ENCODE measurements around the gene LMOD3. TPM values are rescaled to one million over a fixed set of nuclear protein-coding genes. Genes with fewer than 3 reads are reported as not detected.

The LMOD3 gene
- total RNA-seq, 2 donors from 2014 or later, result not detected

GRCh38 chr3:69058180-69058946 is 64.0 kb downstream of the LMOD3 start:
- Mint-ChIP-seq H3K4me1 (peaks cover 24% of the 10 kb centered on the region), H3K4me3 (peak overlapping the region; percentile 43), H3K27me3 (no peaks in the 10 kb centered on the region), H3K27ac (peak overlapping the region; percentile 87), H3K36me3 (ENCODE audit: low read depth) (peaks cover 6% of the 10 kb centered on the region)
- no peak for DNase-seq
- peak; percentile 98 for ATAC-seq
- no peaks in the 10 kb centered on the region for H3K9me3 ChIP-seq (ENCODE audit: control insufficient read depth, low read length, poor library complexity, severe bottlenecking)

Other genes starting within 250 kb of the LMOD3 start
- not detected for gene TAFA4, start 190.0 kb downstream of the LMOD3 start, total RNA-seq
- gene EOGT, start 108.9 kb downstream of the LMOD3 start, total RNA-seq, result 10 to 100 TPM; 11.8 to 18.1 TPM
- gene TMF1, start 70.3 kb downstream of the LMOD3 start, total RNA-seq, result 10 to 100 TPM; 68.1 to 84.5 TPM
- gene UBA3, start 42.2 kb downstream of the LMOD3 start, total RNA-seq, result 10 to 100 TPM; 53.5 to 56.2 TPM
- gene ARL6IP5, start 37.7 kb downstream of the LMOD3 start, total RNA-seq, result 100 to 1,000 TPM; 112 to 118 TPM

All from T-helper 17 cell (primary cell).